BJ (cell line): ENCODE data around the gene TNFSF13. TPM values are rescaled to one million over a fixed set of nuclear protein-coding genes. Genes with fewer than 3 reads are reported as not detected.

ENCODE experiments used
- CTCF ChIA-PET: fragments of 350-600 bp; formaldehyde crosslinking; extraction: SDS; loops from one replicate; lab custom pipeline; 2021; ENCODE audit warnings: antibody characterized with exemption, inconsistent platforms; lab: Yijun Ruan, JAX
- POLR2A ChIA-PET: fragments of 300-600 bp; sonication (Branson Sonifier 250); formaldehyde crosslinking; extraction: SDS; loops from one replicate; lab custom pipeline; 2021; ENCODE audit warnings: antibody characterized with exemption; lab: Charles Lee
- DNase-seq: peaks from one replicate; pipeline ENCODE4 v3.0.0-alpha.2; 2011; ENCODE audit warnings: low read depth
- H3K27me3 ChIP-seq: 2 replicates; pipeline ENCODE4 v1.6.0; 2011; ENCODE audit warnings: low read length; ENCODE audit not compliant: control insufficient read depth, insufficient read depth
- H3K36me3 ChIP-seq: 2 replicates; pipeline ENCODE4 v1.5.1; 2011; ENCODE audit warnings: low read length; ENCODE audit not compliant: control insufficient read depth, insufficient read depth
- H3K4me3 ChIP-seq: 2 replicates; pipeline ENCODE4 v1.5.1; 2011; ENCODE audit warnings: low read depth, mild to moderate bottlenecking, control low read depth, low read length
- polyA plus RNA-seq: library from polyadenylated mRNA; depleted of rRNA; stranded (reverse); fragments of >200 nt; gene quantifications from 2 replicates; pipeline ENCODE4 v1.2.3, GENCODE V29; 2011; rRNA removed
- small RNA-seq: library from RNA; depleted of rRNA; stranded (forward); fragments of <200 nt; gene quantifications from one replicate; pipeline ENCODE3, GENCODE V24; 2012; ENCODE audit warnings: low replicate concordance, low read depth; ENCODE audit not compliant: insufficient read length
- TF ChIP-seq, protein P1 (sequence below): IDR thresholded peaks from 2 replicates; pipeline ENCODE4 v1.5.1; 2011; ENCODE audit warnings: low read depth, mild to moderate bottlenecking, control low read depth, inconsistent platforms, low read length, moderate library complexity; ENCODE audit not compliant: insufficient read depth

The TNFSF13 gene
- polyA plus RNA-seq, 1 experiment: 2.4 TPM

DNA sequence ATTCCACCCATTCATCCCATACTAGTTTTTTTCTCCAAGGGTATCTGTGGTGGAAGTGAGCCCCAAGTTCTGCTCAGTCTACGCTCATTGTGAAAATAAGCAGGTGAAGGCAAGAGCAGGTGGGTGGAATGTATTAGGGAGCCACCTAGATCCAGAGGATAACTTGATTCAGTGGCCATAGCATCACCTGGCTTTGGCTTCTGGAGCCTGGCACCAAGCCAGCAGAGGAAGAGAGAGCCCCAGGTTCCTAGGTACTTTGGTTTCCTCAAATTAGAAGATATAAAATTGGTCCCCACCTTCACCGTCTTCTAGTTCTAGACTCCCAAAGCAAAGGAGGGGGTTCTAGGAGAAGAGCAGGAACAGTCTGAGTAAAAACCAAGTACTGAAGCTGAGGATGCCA, 52.1 kb downstream of the TNFSF13 start:
- H3K27me3 ChIP-seq: no peaks in the 10 kb centered on the region
- ChIA-PET CTCF (interaction anchor here (1.0 to 1.5 kb wide), 3 partner anchors 22 to 77 kb away, joined by 3 to 5 read pairs (median 4); partner anchors contain the start of gene TP53), POLR2A (no interaction called here)
- H3K36me3 ChIP-seq: peaks cover 5% of the 10 kb centered on the region
- H3K4me3 ChIP-seq: no peak overlapping the region
- TF ChIP-seq, protein P1, sequence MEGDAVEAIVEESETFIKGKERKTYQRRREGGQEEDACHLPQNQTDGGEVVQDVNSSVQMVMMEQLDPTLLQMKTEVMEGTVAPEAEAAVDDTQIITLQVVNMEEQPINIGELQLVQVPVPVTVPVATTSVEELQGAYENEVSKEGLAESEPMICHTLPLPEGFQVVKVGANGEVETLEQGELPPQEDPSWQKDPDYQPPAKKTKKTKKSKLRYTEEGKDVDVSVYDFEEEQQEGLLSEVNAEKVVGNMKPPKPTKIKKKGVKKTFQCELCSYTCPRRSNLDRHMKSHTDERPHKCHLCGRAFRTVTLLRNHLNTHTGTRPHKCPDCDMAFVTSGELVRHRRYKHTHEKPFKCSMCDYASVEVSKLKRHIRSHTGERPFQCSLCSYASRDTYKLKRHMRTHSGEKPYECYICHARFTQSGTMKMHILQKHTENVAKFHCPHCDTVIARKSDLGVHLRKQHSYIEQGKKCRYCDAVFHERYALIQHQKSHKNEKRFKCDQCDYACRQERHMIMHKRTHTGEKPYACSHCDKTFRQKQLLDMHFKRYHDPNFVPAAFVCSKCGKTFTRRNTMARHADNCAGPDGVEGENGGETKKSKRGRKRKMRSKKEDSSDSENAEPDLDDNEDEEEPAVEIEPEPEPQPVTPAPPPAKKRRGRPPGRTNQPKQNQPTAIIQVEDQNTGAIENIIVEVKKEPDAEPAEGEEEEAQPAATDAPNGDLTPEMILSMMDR: no peak
- DNase-seq: no peak

Small RNAs within 50 kb of the gene (small RNA-seq; reads per million reads assigned to genes)
- gene CD68: not detected
- gene RF00019: not detected
- gene SNORA48: not detected
- gene SNORD10: not detected

Other genes starting within 250 kb of the TNFSF13 start
- gene GPS2, start 243.4 kb upstream of the TNFSF13 start, polyA plus RNA-seq: 12.7 and 37.4 TPM in 2 replicates
- gene NEURL4, start 229.4 kb upstream of the TNFSF13 start, polyA plus RNA-seq: 8.0 and 14.9 TPM in 2 replicates
- 1.7 and 2.0 TPM in 2 replicates for gene ACAP1, start 222.2 kb upstream of the TNFSF13 start, polyA plus RNA-seq
- gene KCTD11, start 206.6 kb upstream of the TNFSF13 start, polyA plus RNA-seq: 16.2 and 19.8 TPM in 2 replicates
- gene TMEM95, start 203.6 kb upstream of the TNFSF13 start, polyA plus RNA-seq: not detected in 2 replicates
- 1.7 and 2.2 TPM in 2 replicates for gene TNK1, start 177.7 kb upstream of the TNFSF13 start, polyA plus RNA-seq
- 40.1 and 76.1 TPM in 2 replicates for gene PLSCR3, start 164.2 kb upstream of the TNFSF13 start, polyA plus RNA-seq
- gene TMEM256, start 154.7 kb upstream of the TNFSF13 start, polyA plus RNA-seq: 65.4 and 101 TPM in 2 replicates
- 6.0 and 8.5 TPM in 2 replicates for gene NLGN2, start 150.9 kb upstream of the TNFSF13 start, polyA plus RNA-seq
- gene SPEM1, start 138.4 kb upstream of the TNFSF13 start, polyA plus RNA-seq: not detected in 2 replicates
- not detected in 2 replicates for gene SPEM2, start 133.1 kb upstream of the TNFSF13 start, polyA plus RNA-seq
- not detected in 2 replicates for gene SPEM3, start 129.9 kb upstream of the TNFSF13 start, polyA plus RNA-seq
- gene TMEM102, start 123.3 kb upstream of the TNFSF13 start, polyA plus RNA-seq: 1.8 and 3.0 TPM in 2 replicates
- gene FGF11, start 119.2 kb upstream of the TNFSF13 start, polyA plus RNA-seq: 0.50 and 0.98 TPM in 2 replicates
- gene CHRNB1, start 113.7 kb upstream of the TNFSF13 start, polyA plus RNA-seq: 6.8 and 7.4 TPM in 2 replicates
- 23.6 and 25.9 TPM in 2 replicates for gene ZBTB4, start 79.1 kb upstream of the TNFSF13 start, polyA plus RNA-seq
- not detected in 2 replicates for gene SLC35G6, start 77.3 kb upstream of the TNFSF13 start, polyA plus RNA-seq
- 21.5 and 27.7 TPM in 2 replicates for gene POLR2A, start 74.4 kb upstream of the TNFSF13 start, polyA plus RNA-seq
- 29.2 and 49.5 TPM in 2 replicates for gene TNFSF12, start 9.7 kb upstream of the TNFSF13 start, polyA plus RNA-seq
- 69.8 and 72.2 TPM in 2 replicates for gene SENP3, start 3.2 kb downstream of the TNFSF13 start, polyA plus RNA-seq
- gene CD68, start 20.9 kb downstream of the TNFSF13 start, polyA plus RNA-seq: 58.2 and 93.2 TPM in 2 replicates
- gene MPDU1, start 25.1 kb downstream of the TNFSF13 start, polyA plus RNA-seq: 142 and 174 TPM in 2 replicates
- gene SOX15, start 31.3 kb downstream of the TNFSF13 start, polyA plus RNA-seq: 0.34 and 0.49 TPM in 2 replicates
- gene FXR2, start 56.1 kb downstream of the TNFSF13 start, polyA plus RNA-seq: 33.6 and 46.2 TPM in 2 replicates
- 33.9 and 37.4 TPM in 2 replicates for gene SAT2, start 69.1 kb downstream of the TNFSF13 start, polyA plus RNA-seq
- gene SHBG, start 71.4 kb downstream of the TNFSF13 start, polyA plus RNA-seq: 0.85 and 1.2 TPM in 2 replicates
- not detected in 2 replicates for gene ATP1B2, start 92.2 kb downstream of the TNFSF13 start, polyA plus RNA-seq
- 27.6 and 48.4 TPM in 2 replicates for gene TP53, start 128.7 kb downstream of the TNFSF13 start, polyA plus RNA-seq
- 5.8 and 7.9 TPM in 2 replicates for gene WRAP53, start 129.7 kb downstream of the TNFSF13 start, polyA plus RNA-seq
- gene EFNB3, start 146.5 kb downstream of the TNFSF13 start, polyA plus RNA-seq: 4.9 and 5.3 TPM in 2 replicates
- gene DNAH2, start 159.0 kb downstream of the TNFSF13 start, polyA plus RNA-seq: 0.09 and 0.10 TPM in 2 replicates